Esophagus muscularis mucosa (tissue), 4 donors: ENCODE data around the gene DPEP1. TPM values are rescaled to one million over a fixed set of nuclear protein-coding genes. Genes with fewer than 3 reads are reported as not detected.

Experiments
- DNase-seq: peaks from one replicate; pipeline ENCODE4 v3.0.0-alpha.2; 2017; ENCODE audit errors: extremely low spot score
- H3K27ac ChIP-seq, 4 donors: fragments of 200-600 bp; sonication (generic); replicated peaks in 1 of 4; 1 replicate in 3 of 4; 2 replicates in 1 of 4; pipeline ENCODE4 v1.5.1; 2016 to 2019; ENCODE audit warnings: mild to moderate bottlenecking in 1 of 4
- H3K27me3 ChIP-seq, 4 donors: fragments of 200-600 bp; sonication (generic); one replicate each; pipeline versions ENCODE4 v1.5.1 to v1.6.0; 2016 to 2019
- H3K36me3 ChIP-seq, 4 donors: fragments of 200-600 bp; sonication (generic); one replicate each; pipeline ENCODE4 v1.5.1; 2016 to 2019
- H3K4me1 ChIP-seq, 4 donors: fragments of 200-600 bp; sonication (generic); one replicate each; pipeline ENCODE4 v1.5.1; 2016 to 2019
- H3K4me3 ChIP-seq, 4 donors: fragments of 200-600 bp; sonication (generic); 1 replicate in 2 of 4; 2 replicates in 2 of 4; pipeline ENCODE4 v1.5.1; 2016 to 2019; ENCODE audit warnings: mild to moderate bottlenecking in 4 of 4, moderate library complexity in 1 of 4
- H3K9me3 ChIP-seq, 4 donors: fragments of 200-600 bp; sonication (generic); 1 replicate in 3 of 4; 2 replicates in 1 of 4; pipeline ENCODE4 v1.5.1; 2016 to 2019
- CTCF ChIP-seq, 3 experiments: fragments of 200-600 bp in 2 of 3; fragments of 450-650 bp in 1 of 3; sonication (generic) in 2 of 3; IDR thresholded peaks; one replicate each; pipeline ENCODE4 v1.5.1; 2017 to 2019; ENCODE audit warnings: antibody characterized with exemption in 3 of 3, mild to moderate bottlenecking in 2 of 3, moderate library complexity in 1 of 3
- EP300 ChIP-seq: sonication (generic); formaldehyde crosslinking; IDR thresholded peaks from one replicate; pipeline ENCODE4 v1.6.1; 2017; ENCODE audit warnings: antibody characterized with exemption
- POLR2A ChIP-seq: fragments of 450-650 bp; IDR thresholded peaks from one replicate; pipeline ENCODE4 v1.6.1; 2017; ENCODE audit warnings: antibody characterized with exemption, moderate library complexity, mild to moderate bottlenecking, low read depth
- POLR2AphosphoS5 ChIP-seq, 2 donors: sonication (generic); formaldehyde crosslinking; IDR thresholded peaks; one replicate each; pipeline ENCODE4 v1.6.1; 2017; ENCODE audit warnings: antibody characterized with exemption in 2 of 2
- WGBS: methylation state at CpG from one replicate; pipeline ENCODE4 v1.1.5; 2018; 5-methylcytosine and 5-hydroxymethylcytosine counted together
- intact Hi-C: fragments of 100-400 bp; cut with DNase I; formaldehyde crosslinking; loops from one replicate; pipeline ENCODE4 v1.15.1; 2023
- total RNA-seq, 4 donors: library from RNA; depleted of rRNA; stranded (reverse); fragments of >200 nt; gene quantifications; one replicate each; pipeline versions ENCODE4 v1.1.0 to v1.2.1, GENCODE V29; 2016

Gene DPEP1
- total RNA-seq, 4 donors from 2014 or later, result 0.99 TPM; not detected in 3

GRCh38 chr16:89643769-89644300 lies 30.4 kb downstream of the DPEP1 start:
- intact Hi-C loops, result no loop called here
- TF ChIP-seq EP300, result no peak
- no peak for TF ChIP-seq POLR2A
- Histone ChIP-seq H3K27ac (no peak overlapping the region), H3K4me3 (no peak overlapping the region), H3K27me3 (no peaks in the 10 kb centered on the region), H3K36me3 (peaks cover 25 to 44% (median 37%) of the 10 kb centered on the region in 4 donors), H3K9me3 (no peaks in the 10 kb centered on the region), H3K4me1 (peaks cover 11 to 20% (median 17%) of the 10 kb centered on the region in 4 donors)
- no peak for DNase-seq
- 72% methylated on average over 14 of the region's 14 CpGs for WGBS

GRCh38 chr16:89645122-89645521 lies 31.7 kb downstream of the DPEP1 start:
- 81% methylated on average over 8 of the region's 11 CpGs for WGBS

GRCh38 chr16:89646270-89646669 lies 32.8 kb downstream of the DPEP1 start:
- intact Hi-C loops, result no loop called here
- Histone ChIP-seq H3K36me3 (peaks cover 31 to 69% (median 60%) of the 10 kb centered on the region in 4 donors), H3K27ac (no peak overlapping the region), H3K4me3 (no peak overlapping the region), H3K9me3 (no peaks in the 10 kb centered on the region), H3K4me1 (peaks cover 3 to 6% (median 5%) of the 10 kb centered on the region in 4 donors), H3K27me3 (no peaks in the 10 kb centered on the region)
- no peak for TF ChIP-seq POLR2A
- no peak for TF ChIP-seq CTCF (IDR thresholded peaks at IDR 0.05)
- no peak for TF ChIP-seq POLR2AphosphoS5 (IDR thresholded peaks at IDR 0.05)
- TF ChIP-seq EP300, result no peak
- WGBS, result 93% methylated on average over 20 of the region's 22 CpGs
- no peak for DNase-seq

More at GRCh38 chr16:89645122-89645521, 31.7 kb downstream of the DPEP1 start:
- intact Hi-C loops, result no loop called here
- Histone ChIP-seq H3K4me1 (peaks cover 11 to 18% (median 15%) of the 10 kb centered on the region in 4 donors), H3K27me3 (no peaks in the 10 kb centered on the region), H3K36me3 (peaks cover 29 to 57% (median 49%) of the 10 kb centered on the region in 4 donors), H3K9me3 (no peaks in the 10 kb centered on the region), H3K4me3 (no peak overlapping the region), H3K27ac (no peak overlapping the region)
- DNase-seq, result no peak
- TF ChIP-seq POLR2A (no peak), POLR2AphosphoS5 (IDR thresholded peaks at IDR 0.05) (no peak), EP300 (no peak), CTCF (IDR thresholded peaks at IDR 0.05) (no peak)

GRCh38 chr16:89646906-89647305 lies 33.5 kb downstream of the DPEP1 start:
- Histone ChIP-seq H3K36me3 (peaks cover 31 to 75% (median 66%) of the 10 kb centered on the region in 4 donors), H3K27me3 (no peaks in the 10 kb centered on the region), H3K9me3 (no peaks in the 10 kb centered on the region), H3K4me3 (no peak overlapping the region), H3K4me1 (peaks cover 0 to under 1% (median 0%) of the 10 kb centered on the region in 4 donors), H3K27ac (no peak overlapping the region)
- no peak for TF ChIP-seq EP300
- TF ChIP-seq POLR2A, result no peak
- no peak for TF ChIP-seq POLR2AphosphoS5 (IDR thresholded peaks at IDR 0.05)
- no peak for TF ChIP-seq CTCF (IDR thresholded peaks at IDR 0.05)
- intact Hi-C loops, result no loop called here
- no peak for DNase-seq
- 88% methylated on average over 10 of the region's 12 CpGs for WGBS

- intact Hi-C loops, result no loop called here
- DNase-seq, result no peak
- H3K4me3 ChIP-seq, result no peak overlapping the region
- H3K36me3 ChIP-seq, result peaks cover 13 to 66% (median 61%) of the 10 kb centered on the region in 4 donors
- TF ChIP-seq POLR2A (no peak), POLR2AphosphoS5 (IDR thresholded peaks at IDR 0.05) (no peak), EP300 (no peak), CTCF (IDR thresholded peaks at IDR 0.05) (no peak)
- no peak overlapping the region for H3K27ac ChIP-seq
- 93% methylated on average over 12 of the region's 15 CpGs for WGBS
- no peaks in the 10 kb centered on the region for H3K9me3 ChIP-seq
- H3K4me1 ChIP-seq, result peaks cover 5 to 18% (median 7%) of the 10 kb centered on the region in 4 donors
- H3K27me3 ChIP-seq, result no peaks in the 10 kb centered on the region
These were observed 38.1 kb downstream of the DPEP1 start for GRCh38 chr16:89651584-89651983.
